NCI-H69 (cell line): ENCODE data around the gene XIAP.
"Not testable (repeated sequence)": the region's sequence is repeated elsewhere in the genome, so short reads cannot be mapped to it uniquely, and the experiment has no call there.

Source experiments
- DNase-seq: peaks from one replicate; lab custom pipeline; 2025; lab: John Stamatoyannopoulos, UW

XIAP gene

DNA sequence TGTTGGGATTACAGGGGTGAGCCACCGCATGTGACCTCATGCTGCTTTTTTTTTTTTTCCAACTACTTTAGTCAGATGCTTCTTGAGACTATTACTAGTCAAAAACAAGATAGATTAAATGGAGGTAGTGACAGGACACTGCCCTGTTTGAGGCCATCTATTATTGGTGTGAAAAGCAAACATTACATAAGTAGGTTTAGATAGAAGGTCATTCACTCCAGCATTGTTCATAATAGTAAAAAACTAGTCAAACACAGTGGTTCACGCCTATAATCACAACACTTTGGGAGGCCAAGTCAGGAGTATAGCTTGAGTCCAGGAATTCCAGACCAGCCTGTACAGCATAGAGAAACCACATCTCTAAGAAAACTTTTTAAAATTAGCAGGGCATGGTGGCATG lies 16.3 kb downstream of the XIAP start:
- DNase-seq, result no peak

DNA sequence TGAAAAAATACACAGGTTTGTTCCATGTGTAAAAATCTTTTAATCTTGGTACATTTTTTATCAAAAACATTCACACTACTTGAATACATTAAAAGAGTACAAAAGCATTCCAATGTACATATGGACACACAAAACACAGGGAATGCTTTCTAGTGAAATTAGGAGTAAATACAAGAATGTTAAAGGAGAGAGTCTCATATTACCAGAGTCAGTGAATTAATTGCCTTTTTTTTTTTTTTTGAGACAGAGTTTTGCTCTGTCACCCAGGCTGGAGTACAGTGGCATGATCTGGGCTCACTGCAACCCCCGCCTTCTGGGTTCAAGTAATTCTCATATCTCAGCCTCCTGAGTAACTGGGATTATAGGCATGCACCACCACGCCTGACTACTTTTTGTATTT lies 17.0 kb downstream of the XIAP start:
- DNase-seq, result no peak

- DNase-seq, result no peak
These were observed 18.4 kb downstream of the XIAP start for GRCh38 chrX:123878252-123878721.

DNA sequence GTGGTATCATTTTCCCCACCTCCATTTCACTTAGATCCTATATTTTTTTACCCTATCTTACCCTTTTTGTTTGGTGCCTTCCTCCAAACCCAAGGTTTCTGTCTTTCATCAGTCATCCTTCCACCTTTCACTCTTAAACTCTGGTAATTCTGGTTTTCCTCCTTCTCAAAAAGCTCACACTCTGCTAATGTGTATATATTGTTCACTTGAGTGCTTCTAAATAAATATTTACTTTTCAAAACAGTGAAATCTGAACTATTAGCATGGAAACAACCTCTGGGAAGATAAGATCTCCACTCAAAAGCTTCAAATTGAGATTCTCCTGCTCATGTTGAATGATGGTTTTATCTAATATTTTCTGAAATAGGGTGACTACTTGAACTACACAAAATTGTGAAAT lies 21.5 kb downstream of the XIAP start:
- no peak for DNase-seq

- DNase-seq, result no peak
These were observed 22.5 kb downstream of the XIAP start for GRCh38 chrX:123882391-123882790.

GRCh38 chrX:123884809-123885408 lies 25.1 kb downstream of the XIAP start:
- peak; percentile 72 for DNase-seq

- DNase-seq, result no peak
These were observed 39.8 kb downstream of the XIAP start for GRCh38 chrX:123899701-123900100.

DNA sequence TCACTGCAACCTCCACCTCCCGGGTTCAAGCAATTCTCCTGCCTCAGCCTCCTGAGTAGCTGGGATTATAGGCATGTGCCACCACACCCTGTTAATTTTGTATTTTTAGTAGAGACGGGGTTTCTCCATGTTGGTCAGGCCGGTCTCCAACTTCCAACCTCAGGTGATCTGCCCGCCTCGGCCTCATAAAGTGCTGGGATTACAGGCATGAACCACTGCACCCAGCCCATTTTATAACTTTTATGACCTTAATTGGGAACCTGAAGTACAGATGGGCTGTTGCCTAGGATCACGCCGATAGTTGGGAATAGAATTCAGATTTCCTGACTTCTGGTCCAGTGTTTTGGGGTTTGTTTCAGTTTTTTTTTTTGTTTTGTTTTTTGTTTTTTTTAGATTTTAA lies 43.4 kb downstream of the XIAP start:
- DNase-seq, result not testable (repeated sequence)

GRCh38 chrX:123905332-123905731 lies 45.5 kb downstream of the XIAP start:
- DNase-seq, result no peak

- DNase-seq, result no peak
These were observed 46.9 kb downstream of the XIAP start for GRCh38 chrX:123906557-123907316.

- no peak for DNase-seq
These were observed 49.7 kb downstream of the XIAP start for GRCh38 chrX:123909523-123909922.

GRCh38 chrX:123917069-123917468 lies 57.2 kb downstream of the XIAP start:
- DNase-seq, result no peak

DNA sequence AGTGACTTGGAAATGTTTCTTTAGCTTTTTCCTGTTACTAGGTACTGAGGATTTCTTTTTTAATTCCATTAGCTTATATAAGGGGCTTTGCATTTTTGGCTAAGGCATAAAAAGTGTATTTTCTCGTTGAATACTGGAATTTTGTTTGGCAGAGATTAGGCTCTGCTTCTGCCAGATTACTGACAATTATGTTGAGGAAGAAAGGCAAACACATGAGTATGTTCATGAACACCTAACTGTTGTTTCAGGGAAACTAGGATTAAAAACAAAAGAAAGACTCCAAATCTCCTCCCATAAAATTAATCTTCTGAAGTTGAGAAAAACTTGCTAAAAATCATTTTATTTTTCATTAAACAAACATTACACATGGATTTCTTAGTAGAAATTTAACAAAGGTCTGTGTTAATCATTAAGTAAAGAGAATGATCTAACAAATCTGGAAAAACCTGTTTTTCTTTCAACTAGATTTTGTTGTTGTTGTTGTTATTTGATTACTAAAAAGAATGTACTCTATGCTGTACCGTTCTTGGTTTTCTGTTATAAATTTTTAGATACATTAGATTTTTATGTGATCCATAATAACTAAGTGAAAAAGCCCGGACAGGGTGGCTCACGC lies 58.4 kb downstream of the XIAP start:
- no peak for DNase-seq

DNA sequence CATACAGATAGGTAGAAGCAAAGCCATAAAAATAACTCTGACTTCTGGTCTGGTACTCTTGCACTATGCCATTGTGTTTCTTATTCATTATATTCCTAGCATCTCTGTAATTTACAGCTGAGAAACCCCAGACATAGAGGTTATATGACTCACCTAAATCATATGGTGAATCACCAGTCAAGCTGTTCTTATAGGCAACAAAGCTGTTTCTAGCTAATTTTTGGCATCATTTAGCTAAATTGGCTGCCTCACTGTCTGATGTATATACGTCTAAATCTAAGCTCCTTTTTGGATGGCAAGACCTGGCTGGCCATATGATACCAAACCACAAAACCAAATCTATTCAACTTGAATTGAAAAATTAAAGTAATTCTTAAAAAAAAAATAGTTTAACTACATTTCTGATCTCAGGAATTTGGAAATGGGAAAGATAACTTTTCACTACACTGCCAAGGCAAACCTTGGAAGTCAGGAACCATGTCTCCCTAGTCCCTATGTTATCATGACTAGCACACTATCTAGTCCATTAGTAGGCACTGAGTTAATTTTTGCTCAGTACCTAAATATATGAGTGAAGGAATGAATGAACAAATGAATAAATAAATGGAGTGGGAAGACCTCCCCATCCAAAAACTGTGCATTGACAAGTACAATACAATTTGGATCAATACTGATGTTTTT lies 60.4 kb downstream of the XIAP start:
- peak; percentile 62 for DNase-seq

DNA sequence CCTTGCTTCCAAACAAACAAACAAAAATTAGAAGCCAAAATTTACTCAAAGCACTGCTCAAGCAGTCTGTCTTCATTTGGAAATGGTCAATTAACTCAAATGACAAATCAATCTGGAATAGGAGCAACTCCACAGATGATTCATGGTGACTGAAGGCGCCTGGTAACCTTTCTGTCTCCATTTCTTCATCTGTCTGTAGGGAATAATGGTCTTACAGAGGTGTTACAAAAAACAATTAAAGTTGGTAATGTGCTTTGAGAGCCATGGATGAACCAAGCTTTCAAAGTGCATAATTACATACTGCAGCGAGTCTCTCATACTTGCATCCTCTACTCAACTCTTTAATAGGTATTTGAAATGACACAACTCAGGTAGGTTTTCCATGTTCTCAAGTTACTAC lies 63.4 kb downstream of the XIAP start:
- peak; percentile 33 for DNase-seq

DNA sequence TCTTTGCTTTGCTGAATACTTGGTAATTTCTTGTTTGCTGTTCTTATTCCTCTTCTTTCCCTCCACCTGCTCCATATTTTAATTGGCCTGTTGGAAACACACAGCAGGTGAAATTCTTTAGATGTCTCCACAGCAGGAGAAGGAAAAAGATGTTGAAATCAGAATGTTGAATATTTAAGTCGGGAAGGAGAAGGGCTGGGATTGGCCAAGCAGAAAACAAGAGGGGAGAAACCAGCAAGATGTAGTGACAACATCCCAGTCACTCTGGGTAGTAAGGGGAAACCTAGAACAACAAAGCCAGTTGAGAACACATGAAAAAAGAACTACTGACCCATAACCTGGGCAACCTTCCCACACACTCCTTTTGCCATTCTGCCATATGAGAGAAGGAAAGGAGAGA lies 64.3 kb downstream of the XIAP start:
- no peak for DNase-seq

GRCh38 chrX:123927845-123928244 lies 68.0 kb downstream of the XIAP start:
- no peak for DNase-seq

- not testable (repeated sequence) for DNase-seq
These were observed 72.2 kb downstream of the XIAP start for GRCh38 chrX:123932055-123932454.

GRCh38 chrX:123943074-123943473 lies 83.2 kb downstream of the XIAP start:
- no peak for DNase-seq

GRCh38 chrX:123943488-123943887 lies 83.6 kb downstream of the XIAP start:
- no peak for DNase-seq

- no peak for DNase-seq
These were observed 90.0 kb downstream of the XIAP start for GRCh38 chrX:123949846-123950245.

GRCh38 chrX:123959281-123960063 lies 99.6 kb downstream of the XIAP start:
- DNase-seq, result peak; percentile 73
